ENCODE data around the gene LDB3.

- no peak for TF ChIP-seq CTCF (IDR thresholded peaks at IDR 0.05)
- TF ChIP-seq POLR2A (IDR thresholded peaks at IDR 0.05), result no peak
Observed at GRCh38 chr10:86744067-86744725, 75.9 kb downstream of the LDB3 start.
